Stimulated activated CD8-positive, alpha-beta memory T cell treated with anti-CD3 and anti-CD28 coated beads, Interleukin-15, amount 100 ng/mL, for 48 hours (primary cell): ENCODE measurements around the gene COG3.

Experiments used
- DNase-seq, 2 donors: peaks; one replicate each; pipeline ENCODE4 v3.0.0-alpha.2; 2020; ENCODE audit warnings: low read depth in 2 of 2

COG3 gene

GRCh38 chr13:45447050-45447661 is 17.6 kb upstream of the COG3 start:
- no peak for DNase-seq

GRCh38 chr13:45448965-45449559 is 15.7 kb upstream of the COG3 start:
- no peak for DNase-seq

GRCh38 chr13:45451282-45451681 is 13.5 kb upstream of the COG3 start:
- DNase-seq, result no peak

GRCh38 chr13:45454204-45454603 is 10.5 kb upstream of the COG3 start:
- no peak for DNase-seq

- no peak for DNase-seq
Observed at GRCh38 chr13:45456196-45456972, 8.4 kb upstream of the COG3 start.

- no peak for DNase-seq
Observed at GRCh38 chr13:45464141-45464686, 525 bp upstream of the COG3 start.

GRCh38 chr13:45466359-45466758 is 1.6 kb downstream of the COG3 start:
- no peak for DNase-seq

GRCh38 chr13:45468635-45469034 is 3.9 kb downstream of the COG3 start:
- DNase-seq, result no peak

GRCh38 chr13:45472171-45472705 is 7.5 kb downstream of the COG3 start:
- no peak for DNase-seq

GRCh38 chr13:45473627-45474026 is 8.9 kb downstream of the COG3 start:
- DNase-seq, result no peak

GRCh38 chr13:45474584-45475454 is 10.1 kb downstream of the COG3 start:
- DNase-seq, result no peak

GRCh38 chr13:45479661-45480060 is 14.9 kb downstream of the COG3 start:
- no peak for DNase-seq

- no peak for DNase-seq
Observed at GRCh38 chr13:45481688-45482087, 16.9 kb downstream of the COG3 start.

GRCh38 chr13:45482571-45483173 is 17.9 kb downstream of the COG3 start:
- no peak for DNase-seq

GRCh38 chr13:45487604-45488003 is 22.9 kb downstream of the COG3 start:
- DNase-seq, result no peak

GRCh38 chr13:45490068-45490467 is 25.3 kb downstream of the COG3 start:
- no peak for DNase-seq

- DNase-seq, result no peak
Observed at GRCh38 chr13:45492538-45492937, 27.8 kb downstream of the COG3 start.

GRCh38 chr13:45496942-45497341 is 32.2 kb downstream of the COG3 start:
- DNase-seq, result no peak

GRCh38 chr13:45500492-45501174 is 35.9 kb downstream of the COG3 start:
- DNase-seq, result no peak

GRCh38 chr13:45501175-45501526 is 36.4 kb downstream of the COG3 start:
- no peak for DNase-seq

- DNase-seq, result no peak
Observed at GRCh38 chr13:45503658-45504057, 38.9 kb downstream of the COG3 start.
